ENCODE results near the gene EDNRA. TPM values are rescaled to one million over a fixed set of nuclear protein-coding genes. Genes with fewer than 3 reads are reported as not detected.

EDNRA gene
- total RNA-seq, 1 donor from 2014 or later, result 10.0 TPM

DNA sequence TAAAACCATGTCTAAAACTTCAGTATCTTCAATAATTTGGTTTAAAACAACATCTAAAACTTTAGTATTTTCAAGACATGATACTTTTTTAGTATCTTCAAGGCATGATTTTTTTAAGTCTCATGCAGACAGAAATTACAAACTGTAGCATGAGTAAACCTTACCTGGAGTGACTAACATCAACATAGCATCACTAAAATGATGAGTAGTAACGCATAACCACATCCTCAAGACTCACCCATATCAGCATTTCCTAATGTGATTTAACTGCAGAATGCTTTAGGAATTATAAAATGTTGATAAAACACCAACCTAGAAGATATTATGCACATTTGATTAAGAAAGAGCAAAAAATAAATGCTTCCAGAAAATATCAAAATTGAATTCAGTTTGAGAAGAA is 19.7 kb upstream of the EDNRA start:
- Histone ChIP-seq H3K27ac (replicated peaks) (no peak overlapping the region), H3K27me3 (ENCODE audit: low read depth) (no peaks in the 10 kb centered on the region), H3K4me1 (no peaks in the 10 kb centered on the region), H3K4me3 (no peak overlapping the region), H3K36me3 (no peaks in the 10 kb centered on the region), H3K9me3 (replicated peaks) (peaks cover 16% of the 10 kb centered on the region)
- DNase-seq, result no peak
- intact Hi-C loops (cut with micrococcal nuclease), result no loop called here
- no peak for TF ChIP-seq CTCF (IDR thresholded peaks at IDR 0.05; ENCODE audit: borderline replicate concordance)

DNA sequence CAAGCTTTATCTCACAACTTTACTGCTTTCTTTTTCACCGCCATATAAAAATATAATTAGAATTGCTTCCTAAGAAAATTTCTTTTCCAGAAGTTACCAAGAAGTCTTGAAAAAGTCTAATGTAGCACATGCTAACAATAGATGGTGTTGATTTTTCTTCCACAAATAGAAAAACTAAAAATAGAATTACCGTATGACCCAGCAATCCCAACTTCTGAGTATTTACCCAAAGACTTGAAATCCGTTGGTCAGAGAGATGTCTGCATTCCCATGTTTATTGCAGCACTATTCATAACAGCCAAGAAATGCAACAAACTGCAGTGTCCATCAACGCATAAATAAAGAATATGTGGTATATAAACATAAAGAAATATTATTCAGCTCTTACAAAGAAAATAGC is 17.8 kb upstream of the EDNRA start:
- Histone ChIP-seq H3K9me3 (replicated peaks) (peaks cover 16% of the 10 kb centered on the region), H3K36me3 (no peaks in the 10 kb centered on the region), H3K27me3 (ENCODE audit: low read depth) (no peaks in the 10 kb centered on the region), H3K4me3 (no peak overlapping the region), H3K4me1 (no peaks in the 10 kb centered on the region), H3K27ac (replicated peaks) (no peak overlapping the region)
- TF ChIP-seq CTCF (IDR thresholded peaks at IDR 0.05; ENCODE audit: borderline replicate concordance), result no peak
- DNase-seq, result no peak
- intact Hi-C loops (cut with micrococcal nuclease), result no loop called here

DNA sequence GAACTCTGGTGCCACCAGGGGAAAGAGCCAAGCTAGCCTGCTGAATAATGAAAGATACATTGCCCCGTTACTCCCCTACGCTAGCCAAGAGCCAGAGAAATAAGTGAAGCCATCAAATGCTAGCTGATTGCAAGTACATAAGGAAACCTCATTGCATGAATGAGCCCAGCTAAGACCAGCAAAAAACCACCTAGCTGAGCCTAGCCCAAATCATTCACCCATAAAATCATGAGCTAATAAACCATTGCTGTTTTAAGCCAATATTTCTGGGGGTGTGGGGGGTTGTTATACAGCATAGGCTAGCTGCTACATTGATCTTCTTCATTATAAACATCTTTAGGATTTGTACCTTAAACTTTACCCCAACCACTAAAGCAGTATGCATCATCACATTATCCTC is 15.4 kb upstream of the EDNRA start:
- Histone ChIP-seq H3K27ac (replicated peaks) (no peak overlapping the region), H3K27me3 (ENCODE audit: low read depth) (no peaks in the 10 kb centered on the region), H3K36me3 (no peaks in the 10 kb centered on the region), H3K9me3 (replicated peaks) (peaks cover 18% of the 10 kb centered on the region), H3K4me1 (no peaks in the 10 kb centered on the region), H3K4me3 (no peak overlapping the region)
- DNase-seq, result no peak
- no peak for TF ChIP-seq CTCF (IDR thresholded peaks at IDR 0.05; ENCODE audit: borderline replicate concordance)
- intact Hi-C loops (cut with micrococcal nuclease), result no loop called here

DNA sequence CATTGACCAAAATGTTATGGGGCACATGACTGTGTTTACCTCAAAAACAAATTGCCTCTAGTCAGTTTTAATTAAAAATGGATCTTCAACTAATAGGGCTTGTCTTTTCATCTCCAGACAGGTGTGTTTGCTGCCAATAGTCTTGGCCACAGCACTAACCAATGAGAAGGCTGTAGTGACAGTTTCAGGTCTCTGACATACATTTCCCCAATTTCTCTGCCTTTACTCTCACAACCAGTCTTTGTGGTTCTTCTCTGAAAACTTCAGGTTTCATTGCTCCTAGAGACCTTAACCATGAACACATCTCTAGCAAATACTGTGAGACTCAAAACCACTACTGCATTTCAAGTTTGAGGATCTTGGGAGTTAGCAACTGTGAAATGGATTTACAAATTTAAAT is 3.5 kb upstream of the EDNRA start:
- no peak for DNase-seq
- H3K36me3 ChIP-seq, result no peaks in the 10 kb centered on the region
- H3K27ac ChIP-seq (replicated peaks), result no peak overlapping the region
- intact Hi-C loops (cut with micrococcal nuclease), result no loop called here
- H3K4me3 ChIP-seq, result no peak overlapping the region
- H3K27me3 ChIP-seq (ENCODE audit: low read depth), result peaks cover 25% of the 10 kb centered on the region
- TF ChIP-seq CTCF (IDR thresholded peaks at IDR 0.05; ENCODE audit: borderline replicate concordance), result no peak
- no peaks in the 10 kb centered on the region for H3K9me3 ChIP-seq (replicated peaks)
- H3K4me1 ChIP-seq, result peaks cover 21% of the 10 kb centered on the region

DNA sequence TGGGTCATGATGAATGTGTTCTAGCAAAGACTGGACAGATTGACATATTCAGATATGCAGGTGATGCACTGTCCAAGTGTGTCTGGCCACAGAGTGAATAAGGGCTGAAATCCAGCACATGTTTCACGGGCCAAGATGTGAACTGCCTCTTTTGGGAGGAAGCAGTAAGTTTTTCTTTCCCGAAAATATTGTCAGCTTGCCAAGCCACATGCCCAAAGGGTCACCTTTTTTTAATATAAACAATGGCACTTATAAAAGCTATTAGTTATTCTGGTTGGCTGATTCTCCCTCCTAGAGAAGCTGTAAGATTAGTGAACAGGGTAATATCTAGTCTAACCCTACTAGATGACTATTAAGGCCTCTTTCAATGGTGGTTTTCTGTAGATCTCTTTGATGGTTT is 1.5 kb upstream of the EDNRA start:
- intact Hi-C loops (cut with micrococcal nuclease), result no loop called here
- no peaks in the 10 kb centered on the region for H3K36me3 ChIP-seq
- DNase-seq, result no peak
- no peak overlapping the region for H3K4me3 ChIP-seq
- H3K4me1 ChIP-seq, result peaks cover 25% of the 10 kb centered on the region
- peak overlapping the region; percentile 87 for H3K27ac ChIP-seq (replicated peaks)
- TF ChIP-seq CTCF (IDR thresholded peaks at IDR 0.05; ENCODE audit: borderline replicate concordance), result no peak
- H3K27me3 ChIP-seq (ENCODE audit: low read depth), result peaks cover 29% of the 10 kb centered on the region
- H3K9me3 ChIP-seq (replicated peaks), result no peaks in the 10 kb centered on the region

DNA sequence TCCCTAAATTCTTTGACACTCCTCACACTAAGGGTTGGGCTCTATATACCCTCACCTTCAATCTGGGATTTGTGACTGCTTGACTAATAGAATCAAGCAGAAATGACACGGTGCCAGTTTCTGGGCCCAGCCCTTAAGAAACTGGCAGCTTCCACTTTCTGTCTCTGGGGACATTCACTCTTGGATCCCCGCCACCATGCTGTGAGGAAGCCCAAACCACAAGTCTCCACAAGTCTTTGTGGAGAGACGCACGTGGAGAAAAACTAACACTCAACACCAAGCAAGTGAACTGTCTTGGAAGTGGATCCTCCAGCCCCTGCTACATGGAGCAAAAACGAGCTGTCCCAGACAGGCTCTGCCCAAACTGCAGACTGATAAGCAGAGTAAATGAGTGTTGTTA is 1.1 kb upstream of the EDNRA start:
- peaks cover 29% of the 10 kb centered on the region for H3K27me3 ChIP-seq (ENCODE audit: low read depth)
- intact Hi-C loops (cut with micrococcal nuclease), result no loop called here
- no peaks in the 10 kb centered on the region for H3K36me3 ChIP-seq
- peak overlapping the region; percentile 73 for H3K4me3 ChIP-seq
- no peak for TF ChIP-seq CTCF (IDR thresholded peaks at IDR 0.05; ENCODE audit: borderline replicate concordance)
- H3K9me3 ChIP-seq (replicated peaks), result no peaks in the 10 kb centered on the region
- peaks cover 26% of the 10 kb centered on the region for H3K4me1 ChIP-seq
- DNase-seq, result peak; percentile 28
- H3K27ac ChIP-seq (replicated peaks), result peak overlapping the region; percentile 87
